Endothelial cell of umbilical vein (primary cell): Measurements from ENCODE around the gene DUSP22. TPM values are rescaled to one million over a fixed set of nuclear protein-coding genes. Genes with fewer than 3 reads are reported as not detected.

ENCODE experiments used
- BruUV-seq: library from RNA; stranded (reverse); fragments of 400-500 nt; replicated peaks from 2 replicates; lab custom pipeline; 2021; lab: Mats Ljungman, UMichigan
- CTCF ChIA-PET: fragments of 300-600, 350-600 bp; sonication (Branson Sonifier 250); formaldehyde crosslinking; loops from one replicate; lab custom pipeline; 2021; ENCODE audit warnings: antibody characterized with exemption, inconsistent platforms; lab: Charles Lee
- POLR2A ChIA-PET: fragments of 300-600, 350-600 bp; sonication (Branson Sonifier 250); formaldehyde crosslinking; loops from one replicate; lab custom pipeline; 2021; ENCODE audit warnings: antibody characterized with exemption, inconsistent platforms; lab: Charles Lee
- DNase-seq: peaks from one replicate; pipeline ENCODE4 v3.0.0-alpha.2; 2011; ENCODE audit warnings: low read depth, low spot score
- FAIRE-seq: peaks from 2 replicates; lab custom pipeline; 2011; peaks lifted over from hg19 to GRCh38; lab: Jason Lieb, UNC
- H2AFZ ChIP-seq: 2 replicates; pipeline ENCODE4 v1.6.0; 2012; ENCODE audit warnings: low read depth, low read length, control low read depth, inconsistent platforms
- H3K27ac ChIP-seq: 2 replicates; pipeline ENCODE4 v1.5.1; 2011; ENCODE audit warnings: low read depth, mild to moderate bottlenecking, control low read depth, low read length, moderate library complexity; ENCODE audit not compliant: insufficient read depth
- H3K27me3 ChIP-seq, 2 experiments: 2 replicates each; pipeline versions ENCODE4 v1.6.0 to v1.6.1; 2011; ENCODE audit warnings: low read length in 2 of 2, mixed read lengths in 1 of 2; ENCODE audit not compliant: control insufficient read depth in 2 of 2, insufficient read depth in 2 of 2
- H3K36me3 ChIP-seq, 2 experiments: 2 replicates in 1 of 2; 3 replicates in 1 of 2; pipeline ENCODE4 v1.5.1; 2011; ENCODE audit warnings: low read length in 2 of 2, mild to moderate bottlenecking in 1 of 2, moderate library complexity in 1 of 2; ENCODE audit not compliant: control insufficient read depth in 2 of 2, insufficient read depth in 2 of 2; ENCODE audit errors: extremely low read depth in 1 of 2
- H3K4me1 ChIP-seq: 3 replicates; pipeline ENCODE4 v1.5.1; 2011; ENCODE audit warnings: mild to moderate bottlenecking, low read length; ENCODE audit not compliant: control insufficient read depth, insufficient read depth; ENCODE audit errors: extremely low read depth
- H3K4me2 ChIP-seq: 2 replicates; pipeline ENCODE4 v1.6.1; 2011; ENCODE audit warnings: low read length, control low read depth, mixed read lengths; ENCODE audit not compliant: insufficient read depth
- H3K4me3 ChIP-seq, 3 experiments: fragments of 200-600 bp in 1 of 3; sonication (generic), shearing (Covaris generic) in 1 of 3; replicated peaks in 1 of 3; 2 replicates each; pipeline ENCODE4 v1.5.1; 2011 to 2016; ENCODE audit warnings: control low read depth in 3 of 3, low read length in 3 of 3, mild to moderate bottlenecking in 2 of 3, inconsistent platforms in 1 of 3, low read depth in 1 of 3, moderate library complexity in 1 of 3; ENCODE audit not compliant: insufficient read depth in 1 of 3
- H3K79me2 ChIP-seq: 2 replicates; pipeline ENCODE4 v1.6.0; 2012; ENCODE audit warnings: low read length, inconsistent platforms; ENCODE audit not compliant: control insufficient read depth, insufficient read depth
- H3K9ac ChIP-seq: replicated peaks from 2 replicates; pipeline ENCODE3; 2011; ENCODE audit warnings: low read length, control low read depth; ENCODE audit not compliant: insufficient read depth; ENCODE audit errors: extremely low read depth
- H3K9me1 ChIP-seq: replicated peaks from 3 replicates; pipeline ENCODE4 v1.6.0; 2011; ENCODE audit warnings: mild to moderate bottlenecking, low read length; ENCODE audit not compliant: control insufficient read depth, insufficient read depth; ENCODE audit errors: extremely low read depth
- H3K9me3 ChIP-seq: replicated peaks from 2 replicates; pipeline ENCODE4 v1.5.1; 2012; ENCODE audit warnings: low read length, inconsistent platforms; ENCODE audit not compliant: control insufficient read depth, insufficient read depth
- H4K20me1 ChIP-seq: replicated peaks from 2 replicates; pipeline ENCODE3; 2011; ENCODE audit warnings: mild to moderate bottlenecking, low read length; ENCODE audit not compliant: control insufficient read depth, insufficient read depth; ENCODE audit errors: extremely low read depth
- CTCF ChIP-seq, 2 donors: IDR thresholded peaks; 1 replicate in 1 of 2; 2 replicates in 1 of 2; pipeline ENCODE4 v1.5.1; 2011; ENCODE audit warnings: low read length in 2 of 2, mild to moderate bottlenecking in 2 of 2, moderate library complexity in 2 of 2, control low read depth in 1 of 2, inconsistent platforms in 1 of 2, low read depth in 1 of 2; ENCODE audit not compliant: insufficient read depth in 1 of 2; ENCODE audit errors: extremely low read depth in 1 of 2
- EZH2 ChIP-seq: IDR thresholded peaks from 2 replicates; pipeline ENCODE4 v1.6.1; 2012; ENCODE audit warnings: borderline replicate concordance, low read depth, mild to moderate bottlenecking, moderate library complexity, low read length, inconsistent platforms; ENCODE audit not compliant: severe bottlenecking
- FOS ChIP-seq: IDR thresholded peaks from 2 replicates; pipeline ENCODE4 v1.6.1; 2011; ENCODE audit warnings: mild to moderate bottlenecking, low read length, moderate library complexity, borderline replicate concordance; ENCODE audit not compliant: insufficient read depth
- GATA2 ChIP-seq: IDR thresholded peaks from 2 replicates; pipeline ENCODE4 v1.7.0; 2011; ENCODE audit warnings: low read depth, mild to moderate bottlenecking, moderate library complexity, mixed read lengths, low read length; ENCODE audit not compliant: insufficient read length, insufficient read depth
- JUN ChIP-seq: IDR thresholded peaks from 2 replicates; pipeline ENCODE4 v1.6.1; 2011; ENCODE audit warnings: borderline replicate concordance, low read depth; ENCODE audit not compliant: insufficient read length, insufficient read depth
- MAX ChIP-seq: IDR thresholded peaks from 2 replicates; pipeline ENCODE4 v1.6.1; 2011; ENCODE audit not compliant: insufficient read depth, insufficient read length
- MYC ChIP-seq: IDR thresholded peaks from one replicate; pipeline ENCODE4 v1.6.1; 2011; ENCODE audit warnings: mild to moderate bottlenecking, low read depth, low read length
- POLR2A ChIP-seq: IDR thresholded peaks from 2 replicates; pipeline ENCODE4 v1.6.1; 2012; ENCODE audit warnings: low read depth, mild to moderate bottlenecking, control low read depth, low read length
- POLR2AphosphoS5 ChIP-seq: IDR thresholded peaks from 2 replicates; pipeline ENCODE4 v1.6.1; 2012; ENCODE audit warnings: low read depth, mild to moderate bottlenecking, control low read depth, low read length, moderate library complexity; ENCODE audit not compliant: insufficient read depth
- dilution Hi-C: fragments of 300-500 bp; cut with MboI; formaldehyde crosslinking; loops from one replicate; pipeline ENCODE4 v1.15.0; 2019; ENCODE audit warnings: low sequenced_read_pairs; ENCODE audit not compliant: extremely low pct_ligation_motif_present
- intact Hi-C: fragments of 100-400 bp; cut with micrococcal nuclease; formaldehyde crosslinking; loops from one replicate; pipeline ENCODE4 v1.10.0; 2022
- polyA plus RNA-seq, 4 experiments: library from polyadenylated mRNA; depleted of rRNA in 3 of 4; stranded (reverse) in 3 of 4; unstranded in 1 of 4; fragments of >200 nt; gene quantifications; 2 replicates each; pipeline versions ENCODE4 v1.2.1 to v1.2.3, GENCODE V29; 2011 to 2012; ENCODE audit warnings: missing spikeins in 1 of 4
- total RNA-seq: library from RNA; stranded (reverse); gene quantifications from 2 replicates; pipeline ENCODE4 v1.2.3, GENCODE V29; 2021

DUSP22 gene
- total and polyA plus RNA-seq, 2 donors (not counting 3 experiments of a cell fraction or from before 2014, with no cell fraction given), result 23.2 to 33.9 TPM

- Histone ChIP-seq H3K79me2 (no peaks in the 10 kb centered on the region), H3K27me3 (peaks cover 0 to 9% of the 10 kb centered on the region in 2 experiments), H3K27ac (no peak overlapping the region), H3K36me3 (no peaks in the 10 kb centered on the region), H4K20me1 (no peaks in the 10 kb centered on the region), H3K9me3 (no peaks in the 10 kb centered on the region), H3K9me1 (no peaks in the 10 kb centered on the region), H3K9ac (no peak overlapping the region), H3K4me2 (no peak overlapping the region), H3K4me1 (peaks cover 5% of the 10 kb centered on the region), H3K4me3 (no peak overlapping the region), H2AFZ (no peak overlapping the region)
- no peak for FAIRE-seq
- no peak for DNase-seq
- TF ChIP-seq EZH2 (no peak), MYC (no peak), JUN (no peak), MAX (no peak), FOS (no peak), GATA2 (no peak), POLR2AphosphoS5 (no peak)
- CTCF ChIA-PET, result no interaction called here
- POLR2A ChIA-PET, result no interaction called here
- BruUV-seq, result no TSS peak
- intact Hi-C loops (no loop called here), dilution Hi-C loops (no loop called here)
These were observed 4.8 kb upstream of the DUSP22 start for GRCh38 chr6:287489-287860.

DNA sequence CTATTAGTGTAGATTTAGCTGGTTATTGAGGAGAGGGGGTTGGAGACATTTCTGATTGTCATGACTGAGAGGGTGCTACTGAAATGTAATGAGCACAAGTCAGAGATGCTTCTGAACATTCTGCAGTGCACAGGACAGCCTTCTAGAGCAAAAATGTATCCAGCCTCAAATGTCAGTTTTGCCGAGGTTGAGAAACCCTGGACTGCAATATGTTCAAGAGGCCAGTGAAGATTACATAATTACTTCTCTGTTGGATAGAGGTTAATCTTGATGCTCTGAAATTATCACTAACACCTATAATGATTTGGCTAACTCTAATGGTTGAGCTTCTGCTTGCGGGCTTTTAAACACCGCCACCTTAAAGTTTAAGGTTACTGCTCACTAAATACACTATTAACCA, 3.4 kb upstream of the DUSP22 start:
- Histone ChIP-seq H2AFZ (no peak overlapping the region), H3K36me3 (no peaks in the 10 kb centered on the region), H3K27me3 (peaks cover 0 to 9% of the 10 kb centered on the region in 2 experiments), H3K4me1 (peaks cover 11% of the 10 kb centered on the region), H3K9ac (no peak overlapping the region), H3K27ac (no peak overlapping the region), H3K9me3 (no peaks in the 10 kb centered on the region), H3K4me3 (no peak overlapping the region), H4K20me1 (no peaks in the 10 kb centered on the region), H3K9me1 (no peaks in the 10 kb centered on the region), H3K4me2 (no peak overlapping the region), H3K79me2 (peaks cover 9% of the 10 kb centered on the region)
- CTCF ChIA-PET, result no interaction called here
- BruUV-seq, result no TSS peak
- DNase-seq (no peak), FAIRE-seq (no peak)
- POLR2A ChIA-PET, result no interaction called here
- dilution Hi-C loops, result no loop called here
- TF ChIP-seq FOS, result no peak
- TF ChIP-seq MYC, result no peak
- no peak for TF ChIP-seq EZH2
- no peak for TF ChIP-seq JUN
- no peak for TF ChIP-seq POLR2AphosphoS5
- TF ChIP-seq CTCF (IDR thresholded peaks at IDR 0.05; ENCODE audit: extremely low read depth in 1 of 2, insufficient read depth in 1 of 2, low read depth in 1 of 2, low read length in 2 of 2), result no peak
- no peak for TF ChIP-seq MAX
- no peak for TF ChIP-seq POLR2A
- TF ChIP-seq GATA2, result no peak
- intact Hi-C loops, result no loop called here
